GDM1 (cell line): ENCODE measurements around the gene IMPDH1.
"Not testable (repeated sequence)": the region's sequence is repeated elsewhere in the genome, so short reads cannot be mapped to it uniquely, and the experiment has no call there.

Source experiments
- DNase-seq: peaks from one replicate; lab custom pipeline; 2025; lab: John Stamatoyannopoulos, UW

IMPDH1 gene

DNA sequence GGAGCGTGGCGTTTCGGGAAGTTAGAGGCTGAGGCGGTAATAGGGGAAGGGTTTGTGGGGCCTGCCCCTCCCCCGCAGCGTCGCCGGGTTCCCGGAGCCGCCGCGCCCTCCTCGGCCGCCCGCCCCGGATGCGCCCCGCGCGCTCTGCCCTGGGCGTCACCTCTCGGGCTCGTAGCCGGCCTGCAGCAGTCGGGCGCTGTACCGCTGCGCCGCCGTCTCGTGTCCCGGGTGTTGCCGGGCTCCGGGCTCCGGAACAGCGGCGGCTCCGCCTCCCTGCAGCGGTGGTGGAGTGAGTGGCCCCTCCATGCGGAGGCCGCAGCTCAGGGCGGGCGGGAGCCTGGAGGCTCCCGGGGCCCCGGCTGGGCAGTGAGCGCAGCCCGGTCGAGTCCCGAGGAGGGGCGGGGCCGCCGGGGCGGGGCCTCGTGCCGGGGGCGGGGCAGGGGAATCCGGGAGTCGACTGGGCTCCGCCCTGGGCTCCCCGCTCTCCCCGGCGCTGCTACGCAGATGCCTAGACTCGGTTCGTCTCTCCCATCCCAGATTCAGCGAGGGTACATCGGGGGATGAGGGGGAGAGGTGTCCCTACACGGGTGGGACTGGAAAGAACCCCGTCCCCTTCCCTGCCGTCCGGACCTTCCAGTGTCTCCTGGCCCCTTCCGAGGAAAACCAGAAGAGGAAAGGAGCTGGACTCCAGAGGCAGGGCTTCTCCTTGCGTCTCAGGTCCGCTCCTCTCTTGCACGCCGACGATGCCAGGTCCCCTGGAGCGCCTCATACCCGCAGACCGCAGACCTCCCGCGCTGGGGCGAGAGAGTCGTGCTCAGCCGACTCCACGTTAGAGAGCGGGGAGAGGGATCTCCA lies at the start of gene IMPDH1:
IMPDH1 (minus strand) TSS at position 387 of the 855 bp plus-strand sequence; CDS start at position 306, 81 bp downstream.
- DNase-seq: peak; percentile 82

DNA sequence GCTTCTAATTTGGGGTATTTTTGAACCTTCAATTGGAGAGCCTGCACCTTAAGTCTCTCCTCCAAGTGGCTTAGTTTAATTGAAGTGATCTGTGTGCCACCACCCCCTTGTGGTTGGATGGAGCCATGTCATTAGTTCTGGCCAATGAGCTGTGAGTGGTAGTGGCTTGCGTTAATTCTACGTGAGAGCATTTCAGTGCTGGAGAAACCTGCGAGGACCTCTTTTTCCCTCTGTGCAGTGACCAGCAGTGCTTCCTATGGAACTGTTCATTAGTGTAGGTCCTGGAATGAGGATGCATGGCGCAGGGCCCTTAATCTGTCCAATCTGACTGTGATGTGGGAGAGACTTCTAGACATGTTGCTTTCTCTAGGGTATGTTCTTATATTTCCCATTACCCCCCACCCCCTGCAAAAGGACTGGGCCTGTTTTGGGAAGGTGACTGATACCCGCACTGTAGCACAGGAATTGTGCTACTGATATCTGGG lies 49.7 kb upstream of the IMPDH1 start:
- peak; percentile 47 for DNase-seq

DNA sequence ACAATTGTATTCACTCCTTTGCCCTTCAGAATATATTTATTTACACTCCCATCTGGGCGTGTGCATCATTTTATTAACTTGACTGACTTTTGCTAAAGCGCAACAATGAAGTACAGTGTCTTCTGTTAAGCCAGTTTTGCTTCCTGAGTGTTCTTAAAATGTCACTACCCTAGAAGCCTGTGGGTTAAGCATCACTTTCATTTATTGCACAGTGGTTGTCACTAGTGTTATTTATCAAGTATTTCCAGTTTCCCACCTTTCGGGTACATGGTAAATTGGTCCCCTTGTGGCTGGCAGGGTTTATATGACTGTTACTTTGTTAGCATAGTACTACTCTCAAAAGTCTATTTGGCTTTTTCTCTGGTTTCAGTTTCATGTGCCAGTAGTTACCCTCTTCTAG lies 49.2 kb upstream of the IMPDH1 start:
- DNase-seq: no peak

DNA sequence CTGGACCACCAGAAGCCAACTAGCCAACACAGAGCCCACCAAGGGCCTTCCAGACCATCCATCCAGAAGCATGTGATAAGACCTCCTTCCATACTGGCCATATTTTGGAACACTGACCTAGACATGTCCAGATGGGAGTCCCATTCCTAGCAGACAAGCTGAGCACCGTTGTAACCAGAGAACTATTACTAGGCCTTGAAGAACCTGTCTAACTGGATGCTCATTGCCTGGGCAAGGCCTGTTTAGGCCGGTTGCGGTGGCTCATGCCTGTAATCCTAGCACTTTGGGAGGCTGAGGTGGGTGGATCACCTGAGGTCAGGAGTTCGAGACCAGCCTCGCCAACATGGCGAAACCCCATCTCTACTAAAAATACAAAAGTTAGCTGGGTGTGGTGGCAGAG lies 47.6 kb upstream of the IMPDH1 start:
- not testable (repeated sequence) for DNase-seq

DNA sequence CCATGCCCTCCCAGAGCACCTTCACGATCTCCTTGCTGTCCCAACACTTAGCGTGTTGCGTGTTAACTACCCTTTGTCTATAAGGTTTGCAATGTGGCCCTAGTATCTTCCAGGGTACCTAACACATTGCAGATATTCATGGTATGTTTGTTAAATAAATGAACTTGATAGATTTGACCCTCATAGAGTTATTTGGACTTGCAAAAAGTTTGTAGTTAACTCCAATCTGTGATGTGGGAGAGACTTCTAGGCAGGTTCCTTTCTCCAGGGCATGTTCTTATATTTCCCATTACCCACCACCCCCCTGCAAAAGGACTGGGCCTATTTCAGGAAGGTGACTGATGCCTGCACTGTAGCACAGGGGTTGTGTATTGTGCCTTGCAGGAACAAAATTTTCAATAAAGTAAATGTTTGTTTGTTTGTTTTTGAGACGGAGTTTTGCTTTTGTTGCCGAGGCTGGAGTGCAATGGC lies 46.5 kb upstream of the IMPDH1 start:
- DNase-seq: no peak

DNA sequence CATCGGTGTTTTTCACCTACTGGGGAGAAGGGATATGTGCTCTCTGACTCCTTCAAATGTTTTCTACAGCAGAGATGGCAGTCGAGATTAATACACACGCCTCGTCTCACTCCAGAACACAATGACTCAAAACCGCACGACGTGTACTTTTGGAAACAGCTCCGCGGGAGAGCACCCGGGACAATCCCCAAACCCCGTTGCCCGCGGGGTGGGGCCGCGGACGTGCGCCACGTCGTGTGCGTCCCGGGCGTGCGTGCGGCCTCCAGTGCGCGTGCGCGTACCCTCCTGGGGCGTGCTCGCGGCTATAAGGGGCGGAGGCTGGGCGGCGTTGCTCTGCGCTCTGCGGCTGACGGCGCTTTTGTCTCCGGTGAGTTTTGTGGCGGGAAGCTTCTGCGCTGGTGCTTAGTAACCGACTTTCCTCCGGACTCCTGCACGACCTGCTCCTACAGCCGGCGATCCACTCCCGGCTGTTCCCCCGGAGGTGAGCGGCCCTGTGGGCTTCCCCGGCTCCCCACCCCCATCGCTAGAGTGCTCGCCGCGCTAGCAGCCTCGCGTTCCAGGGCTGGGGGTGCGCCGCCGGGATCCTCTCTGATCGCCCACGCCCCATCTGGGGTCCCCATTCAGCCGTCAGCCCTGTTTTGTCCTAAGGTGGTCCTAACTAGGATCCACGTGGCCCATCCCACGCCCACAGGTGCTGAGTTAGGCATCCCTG lies 45.9 kb upstream of the IMPDH1 start, which contains the start of gene HILPDA:
HILPDA (plus strand) TSS at position 336 of the 712 bp plus-strand sequence. CDS start 1,391 bp downstream, outside the sequence.
- DNase-seq: peak; percentile 91

DNA sequence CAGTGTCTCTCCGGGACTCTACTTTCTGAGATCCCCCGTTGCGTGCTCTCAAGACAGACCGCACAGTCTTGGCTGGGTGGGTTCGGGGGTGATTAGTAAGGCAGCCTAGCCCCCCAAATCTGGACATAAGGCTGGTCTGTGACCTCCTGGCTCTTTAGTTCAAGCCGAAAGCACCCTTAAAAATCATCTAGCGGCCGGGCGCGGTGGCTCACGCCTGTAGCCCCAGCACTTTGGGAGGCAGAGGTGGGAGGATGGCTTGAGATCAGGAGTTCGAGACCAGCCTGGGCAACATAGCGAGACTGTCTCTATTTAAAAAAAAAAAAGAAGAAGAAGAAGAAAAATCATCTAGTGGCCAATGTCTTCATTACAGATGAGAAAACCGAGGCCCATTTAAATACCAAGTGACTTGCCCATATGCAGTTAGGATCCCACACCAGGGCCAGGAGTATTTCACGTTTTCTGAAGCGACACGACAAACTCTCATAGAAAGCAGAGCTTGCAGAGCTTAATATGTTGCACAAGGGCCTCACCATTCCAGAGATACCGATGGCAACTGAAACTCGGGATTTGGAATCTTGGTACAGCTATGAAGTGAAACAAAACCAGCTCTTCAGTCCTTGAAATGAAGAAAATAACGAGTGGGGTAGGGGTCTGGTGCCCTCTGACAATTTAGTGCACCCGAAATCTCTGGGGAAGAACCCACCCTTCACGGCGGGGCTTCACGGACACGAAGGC lies 45.2 kb upstream of the IMPDH1 start:
- no peak for DNase-seq

DNA sequence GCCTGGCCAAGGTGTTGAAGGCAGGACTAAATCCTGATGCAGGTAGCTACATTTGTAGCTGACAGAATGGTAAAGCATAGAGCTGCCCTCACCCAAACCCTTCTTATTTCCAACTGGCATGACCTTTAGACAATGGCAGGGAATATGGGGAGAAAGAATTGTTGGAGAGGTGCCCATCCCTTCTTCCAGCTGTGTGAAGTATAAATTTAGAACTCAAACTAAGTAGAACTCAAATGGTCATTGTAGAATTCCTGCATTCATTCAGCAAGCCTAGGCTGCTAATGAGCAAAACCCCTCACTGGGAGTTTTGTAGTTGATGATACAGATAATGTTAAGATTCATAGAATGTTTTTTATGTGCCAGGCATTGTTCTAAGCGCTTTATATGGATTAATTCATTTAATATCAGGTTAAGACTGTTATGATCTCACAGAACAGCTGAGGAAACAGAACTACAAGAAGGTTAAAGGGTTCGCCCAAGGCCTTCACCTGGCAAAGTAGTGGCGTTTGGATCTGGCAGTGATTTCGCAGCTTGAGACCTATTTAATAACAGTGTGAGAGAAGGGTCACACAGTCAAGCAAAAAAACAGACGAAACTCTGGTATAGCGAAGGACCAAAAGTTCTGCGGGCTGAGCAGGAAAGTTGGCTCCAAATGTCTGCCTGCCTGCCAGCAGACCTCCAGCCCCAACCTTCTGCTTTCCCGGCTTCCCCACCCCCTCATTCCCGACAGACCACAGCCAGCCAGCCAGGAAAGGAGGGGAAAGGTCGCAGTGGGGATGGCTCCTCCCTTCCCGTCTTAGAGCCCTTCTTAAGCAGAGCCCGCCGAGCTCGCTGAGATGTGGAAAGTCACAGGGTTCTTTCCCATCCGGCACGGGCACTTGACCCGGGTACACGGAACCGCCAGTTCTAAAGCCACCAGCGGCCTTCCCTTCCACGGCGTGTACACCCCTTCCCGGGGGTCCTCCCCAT lies 44.3 kb upstream of the IMPDH1 start:
- no peak for DNase-seq

DNA sequence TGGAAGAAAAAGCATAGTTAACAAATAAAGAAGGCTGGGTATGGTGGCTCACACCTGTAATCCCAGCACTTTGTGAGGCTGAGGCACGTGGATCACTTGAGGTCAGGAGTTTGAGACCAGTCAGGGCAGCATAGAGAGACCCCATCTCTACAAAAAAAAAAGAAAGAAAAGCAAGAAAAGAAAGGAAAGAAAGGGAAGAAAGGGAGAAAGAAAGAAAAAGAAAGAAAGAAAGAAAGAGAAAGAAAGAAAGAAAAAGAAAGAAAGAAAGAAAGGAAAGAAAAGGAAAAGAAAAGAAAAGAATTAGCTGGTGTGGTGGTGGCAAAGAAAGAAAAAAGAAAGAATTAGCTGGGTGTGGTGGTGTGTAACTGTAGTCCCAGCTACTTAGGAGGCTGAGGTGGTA lies 42.8 kb upstream of the IMPDH1 start:
- no peak for DNase-seq

DNA sequence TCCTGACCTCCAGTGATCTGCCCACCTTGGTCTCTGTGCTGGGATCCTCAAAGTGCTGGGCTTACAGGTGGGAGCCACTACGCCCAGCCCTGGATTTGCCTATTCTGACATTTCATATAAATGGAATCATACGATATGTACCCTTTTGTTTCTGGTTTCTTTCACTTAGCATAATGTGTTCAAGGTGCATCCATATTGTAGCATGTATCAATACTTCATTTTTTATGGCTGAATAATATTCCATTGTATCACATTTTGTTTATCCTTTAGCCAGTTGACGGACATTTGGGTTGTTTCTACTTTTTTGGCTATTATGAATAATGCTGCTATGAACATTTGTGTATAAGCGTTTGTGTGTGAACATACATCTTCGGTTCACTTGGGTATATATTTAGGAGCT lies 41.1 kb upstream of the IMPDH1 start:
- DNase-seq: no peak

DNA sequence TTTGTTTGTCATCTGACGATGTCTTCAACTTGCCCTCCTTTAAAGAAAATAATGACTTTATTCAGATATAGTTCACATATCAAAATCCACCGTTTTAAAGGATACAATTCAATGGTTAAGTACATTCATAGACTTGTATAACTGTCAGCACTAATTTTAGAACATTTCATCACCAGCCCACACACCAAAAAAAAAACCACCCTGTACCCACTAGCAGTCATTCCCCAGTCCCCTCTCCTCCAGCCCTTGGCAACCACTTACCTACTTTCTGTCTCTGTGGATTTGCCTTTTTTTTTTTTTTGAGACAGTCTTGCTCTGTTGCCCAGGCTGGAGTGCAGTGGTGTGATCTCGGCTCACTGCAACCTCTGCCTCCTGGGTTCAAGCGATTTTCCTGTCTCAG lies 40.6 kb upstream of the IMPDH1 start:
- no peak for DNase-seq

DNA sequence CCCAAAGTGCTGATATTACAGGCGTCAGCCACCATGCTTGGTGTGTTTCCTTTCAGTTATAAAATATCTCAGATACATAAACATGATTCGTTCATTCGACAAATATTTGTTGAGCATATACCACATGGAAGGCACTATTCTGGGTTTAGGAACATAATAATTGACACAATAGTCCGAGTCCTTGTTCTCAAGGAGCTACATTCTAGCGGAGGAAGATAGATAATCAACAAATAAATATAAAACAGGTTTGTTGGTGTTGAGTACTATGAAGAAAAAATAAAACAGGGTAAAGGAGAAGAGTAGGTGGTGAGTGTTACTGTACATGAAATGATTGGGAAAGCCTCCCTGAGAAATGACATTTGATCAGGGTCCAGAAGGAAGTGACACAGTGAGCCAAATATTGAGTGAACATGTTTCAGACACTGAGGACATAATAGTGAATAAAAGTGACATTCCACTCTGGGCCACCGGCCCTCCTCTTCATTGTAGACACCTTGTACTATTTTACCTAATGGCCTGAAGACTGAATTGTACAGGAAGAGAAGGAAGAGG lies 39.0 kb upstream of the IMPDH1 start:
- DNase-seq: no peak

DNA sequence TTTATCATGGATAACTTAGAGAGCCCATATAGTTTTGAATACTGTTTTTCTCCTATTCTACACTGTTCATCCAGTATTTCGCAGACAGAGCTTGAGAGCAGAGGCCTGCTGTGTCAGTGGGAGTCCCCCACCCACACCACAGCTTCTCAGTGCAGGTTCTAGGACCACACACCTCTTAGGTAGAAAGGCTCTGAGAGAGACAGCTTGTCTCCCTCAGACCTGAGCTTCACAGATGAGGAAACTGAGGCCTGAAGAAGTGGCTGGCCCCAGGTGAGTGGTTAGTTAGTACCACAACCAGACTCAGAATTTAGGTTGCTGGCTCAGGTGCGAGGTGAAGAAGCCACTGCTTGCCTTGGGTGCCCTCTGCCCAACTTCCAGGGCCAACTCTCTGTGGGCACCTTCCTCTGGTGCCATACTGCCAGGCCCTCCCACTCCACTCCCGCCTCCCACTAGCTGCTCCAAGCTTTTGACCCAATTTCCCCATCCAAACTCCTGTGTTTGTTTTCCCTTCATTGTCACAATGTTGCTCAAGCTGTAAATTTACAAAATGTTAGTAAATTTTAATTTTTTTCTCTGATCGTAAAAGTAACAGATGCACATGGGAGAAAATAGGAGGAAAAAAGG lies 38.3 kb upstream of the IMPDH1 start:
- no peak for DNase-seq

DNA sequence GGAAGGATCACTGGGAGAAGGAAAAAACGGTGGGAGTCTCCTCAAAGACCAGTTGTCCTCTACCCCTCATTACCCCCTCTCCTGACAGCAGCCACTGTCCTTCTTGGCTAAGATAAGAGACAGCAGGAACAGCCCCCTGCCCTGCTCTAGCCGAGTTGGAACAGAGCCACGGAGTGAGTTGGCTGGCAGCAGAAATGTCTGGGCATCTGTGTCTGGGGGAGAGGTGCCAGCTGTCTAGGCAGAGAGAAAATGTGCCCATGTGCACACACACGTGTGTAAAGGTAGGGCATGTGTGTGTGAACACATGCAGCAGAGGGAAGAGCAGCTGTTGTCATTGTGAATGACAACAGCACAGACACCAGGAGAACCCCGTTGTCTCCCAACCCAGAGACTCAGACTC lies 36.5 kb upstream of the IMPDH1 start:
- DNase-seq: no peak

DNA sequence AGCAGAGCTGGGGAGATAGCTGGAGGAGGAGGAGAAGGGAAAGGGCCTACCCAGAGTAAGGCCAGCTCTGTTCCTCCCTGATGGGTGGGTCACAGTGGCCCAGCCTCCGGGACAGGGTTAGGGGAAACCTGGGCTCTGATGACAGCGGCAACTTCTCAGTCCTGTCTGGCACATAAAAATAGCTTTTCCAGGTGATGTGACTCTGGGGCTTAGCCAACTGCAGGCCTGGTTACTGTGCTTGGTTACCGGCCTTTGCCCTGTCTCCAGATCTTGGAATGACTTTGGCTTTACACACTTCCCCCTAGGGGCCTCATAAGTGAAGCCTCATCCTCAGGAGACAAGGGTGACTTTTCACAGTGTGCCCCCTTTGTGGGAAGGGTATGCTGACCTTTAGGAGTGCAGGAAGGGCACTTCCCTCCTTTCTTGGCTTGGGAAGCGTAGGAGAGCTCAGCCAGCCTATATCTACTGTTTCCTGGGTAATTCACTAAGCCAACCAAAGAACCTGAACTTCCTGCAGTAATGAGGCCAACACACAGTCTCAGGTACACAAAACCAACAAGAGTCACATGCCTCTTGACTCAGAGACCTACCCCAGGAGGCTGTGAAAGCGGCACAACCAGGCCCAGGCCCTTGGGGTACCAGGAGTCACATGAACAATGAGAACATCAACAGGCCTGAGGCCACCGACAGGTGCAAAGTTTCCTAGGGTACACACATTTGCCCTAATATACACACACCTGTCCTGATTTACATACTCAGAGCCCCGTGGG lies 34.2 kb upstream of the IMPDH1 start:
- DNase-seq: no peak

DNA sequence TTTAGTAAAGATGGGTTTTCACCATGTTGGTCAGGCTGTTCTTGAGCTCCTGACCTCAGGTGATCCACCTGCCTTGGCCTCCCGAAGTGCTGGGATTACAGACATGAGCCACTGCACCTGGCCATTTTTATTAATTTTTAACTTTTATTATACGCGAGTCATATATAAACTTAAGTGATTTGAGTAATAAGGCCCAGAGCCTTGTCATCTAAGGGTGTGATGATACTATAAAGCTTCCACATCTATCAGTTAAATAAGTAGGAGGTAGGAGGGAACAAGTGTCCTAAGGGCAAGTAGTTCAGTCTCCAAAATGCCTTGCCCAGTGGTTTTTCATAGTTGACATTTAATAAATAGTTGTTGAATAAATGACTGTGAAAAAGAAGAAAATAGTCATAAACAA lies 32.6 kb upstream of the IMPDH1 start:
- no peak for DNase-seq

DNA sequence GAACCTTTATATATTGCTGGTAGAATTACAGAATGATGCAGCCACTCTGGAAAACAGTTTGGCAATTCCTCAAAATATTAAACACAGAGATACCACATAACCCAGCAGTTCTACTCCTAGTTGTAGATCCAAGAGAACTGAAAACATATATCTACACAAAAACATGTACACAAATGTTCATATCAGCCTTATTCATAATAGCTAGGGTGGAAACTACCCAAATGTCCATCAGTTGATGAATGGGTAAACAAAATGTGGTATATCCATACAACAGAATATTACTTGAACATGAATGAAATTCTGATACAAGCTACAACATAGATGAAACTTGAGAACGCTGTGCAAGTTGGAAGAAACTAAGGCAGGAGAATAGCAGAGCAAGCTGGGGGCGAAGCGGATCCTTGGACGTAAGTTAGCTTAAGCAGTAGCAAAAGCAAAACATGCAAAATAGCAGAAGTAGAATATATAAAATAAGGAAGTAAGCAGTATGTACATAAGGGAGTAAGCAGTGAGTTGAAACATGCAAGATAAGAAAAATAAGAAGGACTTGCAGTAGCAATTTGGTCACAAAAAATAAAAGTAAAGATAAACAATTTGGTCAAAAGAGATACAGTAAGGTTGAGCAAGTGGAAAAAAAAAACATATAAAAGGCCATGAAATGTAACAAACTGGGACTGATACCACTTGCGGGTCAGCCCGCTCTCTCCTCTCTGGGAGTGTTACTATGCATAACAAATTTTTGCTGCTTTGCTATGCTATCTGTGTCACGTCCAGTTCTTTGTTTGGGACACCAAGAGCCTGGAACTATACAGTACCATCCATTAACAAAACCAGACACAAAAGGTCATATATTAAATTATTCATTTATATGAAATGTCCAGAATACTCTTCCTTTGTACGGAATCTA lies 27.9 kb upstream of the IMPDH1 start:
- DNase-seq: peak; percentile 3

DNA sequence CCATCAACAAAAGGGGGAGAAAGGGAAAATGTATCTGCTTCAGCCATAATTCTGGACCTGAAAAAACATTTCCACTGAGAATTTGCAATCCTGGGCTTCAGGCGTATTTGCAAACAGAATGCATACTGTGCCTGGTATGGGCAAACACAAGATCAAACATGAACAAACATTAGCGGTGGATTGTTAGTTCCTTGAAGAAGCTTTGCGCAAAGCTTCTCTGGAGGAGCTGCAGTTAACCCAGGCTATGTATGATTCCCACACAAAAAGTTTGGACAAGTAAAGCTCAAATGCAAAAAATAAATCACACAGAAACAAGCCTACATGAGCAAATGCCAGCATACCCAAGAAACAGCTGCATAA lies 25.5 kb upstream of the IMPDH1 start:
- DNase-seq: no peak
